Karpas-422 (cell line): ENCODE results near the gene HOXC12. TPM values are rescaled to one million over a fixed set of nuclear protein-coding genes. Genes with fewer than 3 reads are reported as not detected.

ENCODE experiments used
- DNase-seq: peaks from one replicate; pipeline ENCODE4 v3.0.0-alpha.2; 2015
- H2AFZ ChIP-seq: fragments of 200-600 bp; sonication (generic); 2 replicates; pipeline ENCODE4 v1.6.1; 2014; ENCODE audit warnings: antibody characterized with exemption, low read length, mixed read lengths
- H3K27ac ChIP-seq: fragments of 200-600 bp; sonication (generic); 2 replicates; pipeline ENCODE4 v1.5.1; 2014; ENCODE audit warnings: mild to moderate bottlenecking, low read length, moderate library complexity
- H3K27me3 ChIP-seq: fragments of 200-600 bp; sonication (generic); 2 replicates; pipeline ENCODE4 v1.6.1; 2014; ENCODE audit warnings: low read length, mixed read lengths
- H3K36me3 ChIP-seq: fragments of 200-600 bp; sonication (generic); 2 replicates; pipeline ENCODE4 v1.6.1; 2014; ENCODE audit warnings: low read length, mixed read lengths; ENCODE audit not compliant: insufficient read depth
- H3K4me1 ChIP-seq: fragments of 200-600 bp; sonication (generic); 2 replicates; pipeline ENCODE4 v1.6.1; 2014; ENCODE audit warnings: mild to moderate bottlenecking, low read length, mixed read lengths
- H3K4me2 ChIP-seq: fragments of 200-600 bp; sonication (generic); 2 replicates; pipeline ENCODE4 v1.6.1; 2014; ENCODE audit warnings: low read length, low read depth, mild to moderate bottlenecking; ENCODE audit not compliant: poor library complexity, severe bottlenecking
- H3K4me3 ChIP-seq: fragments of 200-600 bp; sonication (generic); 2 replicates; pipeline ENCODE4 v1.5.1; 2014; ENCODE audit warnings: mild to moderate bottlenecking, antibody characterized with exemption, low read length, mixed read lengths
- H3K79me2 ChIP-seq: fragments of 200-600 bp; sonication (generic); 2 replicates; pipeline ENCODE4 v1.6.1; 2014; ENCODE audit warnings: mild to moderate bottlenecking, low read length, mixed read lengths
- H3K9ac ChIP-seq: fragments of 200-600 bp; sonication (generic); 2 replicates; pipeline ENCODE4 v1.6.0; 2014; ENCODE audit warnings: low read length
- H3K9me2 ChIP-seq: fragments of 200-600 bp; sonication (generic), shearing (Covaris generic); replicated peaks from 2 replicates; pipeline ENCODE4 v1.6.0; 2014; ENCODE audit warnings: mild to moderate bottlenecking, low read length, moderate library complexity; ENCODE audit not compliant: insufficient read depth
- H3K9me3 ChIP-seq: fragments of 300-700, 200-600 bp; sonication (generic); 2 replicates; pipeline ENCODE4 v1.6.1; 2014; ENCODE audit warnings: low read length, mixed read lengths
- H4K20me1 ChIP-seq: fragments of 200-600 bp; sonication (generic); 2 replicates; pipeline ENCODE4 v1.6.1; 2014; ENCODE audit warnings: mild to moderate bottlenecking, antibody characterized with exemption, low read length, low read depth; ENCODE audit not compliant: insufficient read depth
- total RNA-seq: library from RNA; depleted of rRNA; stranded (reverse); fragments of >200 nt; shearing (Covaris generic); gene quantifications from 2 replicates; pipeline ENCODE4 v1.2.3, GENCODE V29; 2014; ENCODE audit warnings: low replicate concordance

Gene HOXC12
- total RNA-seq, 1 experiment from 2014 or later, result not detected

- H3K4me3 ChIP-seq, result no peak overlapping the region
- H3K79me2 ChIP-seq, result no peaks in the 10 kb centered on the region
- no peaks in the 10 kb centered on the region for H3K9me3 ChIP-seq
- H3K27ac ChIP-seq, result no peak overlapping the region
- no peaks in the 10 kb centered on the region for H3K36me3 ChIP-seq
- no peak overlapping the region for H3K9ac ChIP-seq
- no peak overlapping the region for H3K4me2 ChIP-seq
- DNase-seq, result no peak
- no peaks in the 10 kb centered on the region for H3K9me2 ChIP-seq
- H3K27me3 ChIP-seq, result no peaks in the 10 kb centered on the region
- H3K4me1 ChIP-seq, result peaks cover 14% of the 10 kb centered on the region
- no peak overlapping the region for H2AFZ ChIP-seq
- no peaks in the 10 kb centered on the region for H4K20me1 ChIP-seq
Observed at GRCh38 chr12:53998900-53999236, 44.2 kb downstream of the HOXC12 start.

DNA sequence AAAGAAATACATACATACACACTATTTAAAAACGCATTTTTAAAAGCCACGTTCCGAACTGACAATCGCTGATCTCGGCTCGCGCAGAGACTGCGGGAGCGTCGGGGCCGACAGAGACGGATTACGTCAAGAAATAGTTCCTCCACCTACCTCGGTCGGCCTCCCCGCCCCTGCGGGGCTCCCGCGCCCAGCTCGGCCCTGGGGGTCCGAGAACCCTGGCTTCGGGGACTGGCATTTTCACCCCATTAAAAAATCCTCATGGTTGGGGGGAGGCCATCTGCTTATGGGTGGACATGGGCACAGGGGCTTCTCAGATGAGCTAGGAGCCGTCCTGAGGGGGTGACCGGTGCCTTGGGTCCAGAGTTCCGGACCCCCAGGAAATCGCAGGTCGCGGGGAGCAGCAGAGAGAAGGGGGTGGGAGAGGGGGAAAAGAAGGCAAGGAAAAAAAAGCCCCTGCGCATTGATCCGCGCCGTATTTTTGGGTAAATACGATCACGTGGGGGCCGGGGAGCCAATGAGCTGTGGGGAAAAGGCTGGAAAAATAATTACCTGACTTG, 44.9 kb downstream of the HOXC12 start:
- Histone ChIP-seq H3K36me3 (no peaks in the 10 kb centered on the region), H3K79me2 (no peaks in the 10 kb centered on the region), H3K27ac (no peak overlapping the region), H3K4me2 (no peak overlapping the region), H3K27me3 (no peaks in the 10 kb centered on the region), H4K20me1 (no peaks in the 10 kb centered on the region), H3K9me3 (no peaks in the 10 kb centered on the region), H3K4me1 (peaks cover 14% of the 10 kb centered on the region), H2AFZ (no peak overlapping the region), H3K9me2 (no peaks in the 10 kb centered on the region), H3K4me3 (no peak overlapping the region), H3K9ac (no peak overlapping the region)
- no peak for DNase-seq

- Histone ChIP-seq H3K4me1 (peaks cover 8% of the 10 kb centered on the region), H2AFZ (no peak within 1 kb of the TSS), H3K27me3 (no peaks in the 10 kb centered on the region), H3K27ac (no peak within 1 kb of the TSS), H4K20me1 (no peaks in the 10 kb centered on the region), H3K4me3 (no peak within 1 kb of the TSS), H3K9me3 (no peaks in the 10 kb centered on the region), H3K9ac (no peak within 1 kb of the TSS), H3K9me2 (no peaks in the 10 kb centered on the region), H3K4me2 (no peak within 1 kb of the TSS), H3K36me3 (no peaks in the 10 kb centered on the region), H3K79me2 (no peaks in the 10 kb centered on the region)
- no peak for DNase-seq
Observed at GRCh38 chr12:54000116-54001114, 45.7 kb downstream of the HOXC12 start, which contains the start of gene HOXC9. HOXC9 (plus strand) TSS chr12:54000161; CDS start chr12:54000189, 28 bp downstream.

GRCh38 chr12:54001283-54002187, 46.8 kb downstream of the HOXC12 start:
- H3K79me2 ChIP-seq, result no peaks in the 10 kb centered on the region
- no peaks in the 10 kb centered on the region for H4K20me1 ChIP-seq
- H3K9ac ChIP-seq, result no peak overlapping the region
- no peaks in the 10 kb centered on the region for H3K9me3 ChIP-seq
- no peaks in the 10 kb centered on the region for H3K9me2 ChIP-seq
- H2AFZ ChIP-seq, result no peak overlapping the region
- H3K4me3 ChIP-seq, result no peak overlapping the region
- no peaks in the 10 kb centered on the region for H3K36me3 ChIP-seq
- no peak overlapping the region for H3K27ac ChIP-seq
- H3K4me1 ChIP-seq, result peaks cover 6% of the 10 kb centered on the region
- no peaks in the 10 kb centered on the region for H3K27me3 ChIP-seq
- no peak overlapping the region for H3K4me2 ChIP-seq
- no peak for DNase-seq

DNA sequence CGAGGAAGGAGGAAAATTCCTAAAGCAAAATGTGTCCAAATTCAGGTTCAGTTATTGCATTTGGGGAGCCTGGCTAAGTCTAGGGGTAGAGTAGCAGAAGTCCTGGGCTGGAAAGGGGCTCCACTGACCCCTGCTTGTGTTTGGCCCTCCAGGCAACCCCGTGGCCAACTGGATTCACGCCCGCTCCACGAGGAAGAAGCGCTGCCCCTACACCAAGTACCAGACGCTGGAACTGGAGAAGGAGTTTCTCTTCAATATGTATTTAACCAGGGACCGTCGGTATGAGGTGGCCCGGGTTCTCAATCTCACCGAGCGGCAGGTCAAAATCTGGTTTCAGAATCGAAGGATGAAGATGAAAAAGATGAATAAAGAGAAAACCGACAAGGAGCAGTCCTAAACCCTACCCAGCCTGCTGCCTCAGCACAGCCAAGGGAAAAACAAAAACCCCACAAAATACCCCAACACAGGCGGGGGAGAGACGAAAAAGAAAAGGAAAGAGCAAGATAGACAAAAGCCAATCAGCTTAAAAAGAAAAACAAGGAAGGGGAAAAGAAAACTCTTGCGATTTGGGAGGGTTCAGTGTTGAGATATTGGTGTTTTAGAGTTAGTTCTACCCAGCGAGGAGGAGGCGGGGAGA, 47.7 kb downstream of the HOXC12 start:
- Histone ChIP-seq H3K9ac (no peak overlapping the region), H3K4me2 (no peak overlapping the region), H3K9me2 (no peaks in the 10 kb centered on the region), H3K27ac (no peak overlapping the region), H3K4me1 (peaks cover 8% of the 10 kb centered on the region), H3K79me2 (no peaks in the 10 kb centered on the region), H3K9me3 (no peaks in the 10 kb centered on the region), H3K27me3 (no peaks in the 10 kb centered on the region), H2AFZ (no peak overlapping the region), H4K20me1 (no peaks in the 10 kb centered on the region), H3K36me3 (no peaks in the 10 kb centered on the region), H3K4me3 (no peak overlapping the region)
- DNase-seq, result no peak

DNA sequence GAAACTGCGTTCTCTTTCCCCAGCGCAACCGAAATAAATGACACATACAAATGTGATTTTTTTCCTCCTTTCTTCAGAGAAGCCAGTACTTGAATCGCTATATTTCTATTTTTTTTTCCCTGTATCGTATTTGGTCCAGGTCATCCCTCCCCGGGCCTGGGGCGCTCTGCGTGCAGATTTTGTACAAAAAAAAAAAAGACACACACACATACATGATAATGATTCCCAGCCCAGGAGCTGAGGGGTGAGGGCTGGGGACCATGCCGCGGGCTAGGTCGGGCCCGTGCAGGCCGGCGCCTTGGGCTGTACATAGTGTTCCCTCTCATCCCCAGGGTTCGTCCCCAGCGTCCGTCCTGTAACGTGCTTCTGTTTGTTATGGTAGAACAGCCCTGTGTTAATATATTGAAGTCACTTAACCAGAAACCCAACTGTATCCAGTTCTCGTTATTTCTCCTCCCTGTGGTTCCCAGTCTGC, 48.2 kb downstream of the HOXC12 start:
- no peaks in the 10 kb centered on the region for H3K27me3 ChIP-seq
- H3K9me3 ChIP-seq, result no peaks in the 10 kb centered on the region
- no peaks in the 10 kb centered on the region for H3K79me2 ChIP-seq
- H4K20me1 ChIP-seq, result no peaks in the 10 kb centered on the region
- no peak overlapping the region for H3K27ac ChIP-seq
- DNase-seq, result no peak
- H2AFZ ChIP-seq, result no peak overlapping the region
- no peak overlapping the region for H3K4me2 ChIP-seq
- H3K9me2 ChIP-seq, result no peaks in the 10 kb centered on the region
- H3K4me3 ChIP-seq, result no peak overlapping the region
- no peaks in the 10 kb centered on the region for H3K36me3 ChIP-seq
- no peak overlapping the region for H3K9ac ChIP-seq
- H3K4me1 ChIP-seq, result peaks cover 8% of the 10 kb centered on the region

DNA sequence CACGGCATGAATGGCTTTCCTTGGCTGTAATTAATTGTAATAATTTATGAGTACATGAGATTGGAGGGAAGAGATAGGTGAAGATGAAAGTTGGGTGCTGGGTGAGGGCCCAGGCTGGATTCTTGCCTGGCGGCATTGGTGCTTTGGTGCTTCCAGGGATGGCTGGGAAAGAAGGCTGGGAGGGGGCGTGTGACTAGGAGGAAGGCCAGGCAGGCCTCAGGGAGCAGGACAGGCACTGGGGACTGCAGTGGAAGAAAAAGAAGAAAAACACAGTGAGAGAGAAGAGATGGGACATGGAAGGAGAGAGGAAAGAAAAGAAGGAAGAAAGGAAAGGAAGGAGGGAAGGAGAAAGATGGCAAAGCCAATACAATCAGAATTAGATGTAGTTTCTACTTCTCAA, 48.9 kb downstream of the HOXC12 start:
- H3K4me3 ChIP-seq, result no peak overlapping the region
- H3K4me2 ChIP-seq, result no peak overlapping the region
- H3K9ac ChIP-seq, result no peak overlapping the region
- H3K79me2 ChIP-seq, result no peaks in the 10 kb centered on the region
- no peak for DNase-seq
- H4K20me1 ChIP-seq, result no peaks in the 10 kb centered on the region
- H3K36me3 ChIP-seq, result no peaks in the 10 kb centered on the region
- H3K9me2 ChIP-seq, result no peaks in the 10 kb centered on the region
- H3K4me1 ChIP-seq, result peaks cover 8% of the 10 kb centered on the region
- H3K27ac ChIP-seq, result no peak overlapping the region
- H3K27me3 ChIP-seq, result no peaks in the 10 kb centered on the region
- H3K9me3 ChIP-seq, result no peaks in the 10 kb centered on the region
- no peak overlapping the region for H2AFZ ChIP-seq
